HG02938 (cell line): ENCODE data around the gene GXYLT2.

ENCODE experiments used
- ATAC-seq: cut with Tn5 transposase; IDR thresholded peaks from one replicate; pipeline ENCODE4 v1.9.1; 2021; ENCODE audit warnings: mild to moderate bottlenecking, moderate library complexity; ENCODE audit not compliant: unreplicated experiment

Gene GXYLT2

GRCh38 chr3:73007992-73008712 lies 120.3 kb downstream of the GXYLT2 start:
- no peak for ATAC-seq

- no peak for ATAC-seq
Measured at GRCh38 chr3:73009008-73009407, 121.2 kb downstream of the GXYLT2 start.

GRCh38 chr3:73009750-73010149 lies 121.9 kb downstream of the GXYLT2 start:
- no peak for ATAC-seq

GRCh38 chr3:73010158-73010557 lies 122.3 kb downstream of the GXYLT2 start:
- ATAC-seq = no peak

GRCh38 chr3:73018298-73018697 lies 130.5 kb downstream of the GXYLT2 start:
- ATAC-seq = no peak

GRCh38 chr3:73018790-73019441 lies 131.1 kb downstream of the GXYLT2 start:
- no peak for ATAC-seq

- no peak for ATAC-seq
Measured at GRCh38 chr3:73021301-73021835, 133.5 kb downstream of the GXYLT2 start.

GRCh38 chr3:73024836-73025235 lies 137.0 kb downstream of the GXYLT2 start:
- no peak for ATAC-seq

GRCh38 chr3:73026111-73026759 lies 138.4 kb downstream of the GXYLT2 start:
- ATAC-seq = no peak
